Muscle layer of duodenum (tissue), 2 donors: ENCODE measurements around the gene GARNL3.

Experiments used
- H3K27ac ChIP-seq: one replicate; pipeline ENCODE4 v1.7.0; 2013; ENCODE audit warnings: mild to moderate bottlenecking, low read length
- H3K27me3 ChIP-seq: one replicate; pipeline ENCODE4 v1.7.0; 2013; ENCODE audit warnings: low read depth, mild to moderate bottlenecking, control low read depth, low read length
- H3K36me3 ChIP-seq, 2 donors: one replicate each; pipeline ENCODE4 v1.7.0; 2013; ENCODE audit warnings: low read length in 2 of 2, control low read depth in 1 of 2, mild to moderate bottlenecking in 1 of 2; ENCODE audit not compliant: insufficient read depth in 2 of 2, control insufficient read depth in 1 of 2
- H3K4me1 ChIP-seq, 2 donors: one replicate each; pipeline ENCODE4 v1.7.0; 2013; ENCODE audit warnings: low read length in 2 of 2, mild to moderate bottlenecking in 2 of 2, control low read depth in 1 of 2, moderate library complexity in 1 of 2; ENCODE audit not compliant: insufficient read depth in 2 of 2, control insufficient read depth in 1 of 2
- H3K4me3 ChIP-seq, 2 donors: one replicate each; pipeline ENCODE4 v1.7.0; 2013; ENCODE audit warnings: low read length in 2 of 2, low read depth in 1 of 2, mild to moderate bottlenecking in 1 of 2
- H3K9me3 ChIP-seq, 2 donors: one replicate each; pipeline ENCODE4 v1.7.0; 2013; ENCODE audit warnings: low read length in 2 of 2, control low read depth in 1 of 2, mild to moderate bottlenecking in 1 of 2; ENCODE audit not compliant: control insufficient read depth in 1 of 2
- donor health status: healthy.

Gene GARNL3

DNA sequence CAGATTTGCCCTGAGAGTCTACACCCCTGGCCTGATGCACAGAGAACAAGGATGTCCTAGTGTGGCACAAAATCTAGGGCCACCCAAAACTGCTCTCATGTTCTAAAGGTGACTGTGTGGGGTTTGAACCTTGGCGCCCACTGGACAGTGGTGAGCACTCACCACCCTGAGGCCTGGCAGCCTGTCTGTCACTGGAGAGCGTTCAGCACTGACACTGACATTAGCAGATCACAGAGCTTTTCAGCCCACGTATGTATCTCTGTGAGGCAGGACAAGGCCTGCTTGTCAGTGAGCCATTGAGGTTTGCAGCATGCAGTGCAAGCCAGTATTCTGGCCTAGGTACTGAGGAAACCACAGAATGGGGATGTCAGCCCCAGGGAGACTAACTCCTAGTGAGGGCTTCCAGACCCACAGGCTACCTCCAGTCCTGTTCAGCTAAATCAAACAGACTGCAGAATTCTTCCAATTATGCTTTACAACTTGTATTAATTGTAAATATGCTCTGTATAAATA lies 93.5 kb downstream of the GARNL3 start:
- no peaks in the 10 kb centered on the region for H3K27me3 ChIP-seq
- no peak overlapping the region for H3K4me3 ChIP-seq
- H3K27ac ChIP-seq = no peak overlapping the region
- H3K4me1 ChIP-seq = no peaks in the 10 kb centered on the region
- H3K36me3 ChIP-seq = peaks cover 8 to 36% of the 10 kb centered on the region in 2 donors
- no peaks in the 10 kb centered on the region for H3K9me3 ChIP-seq

DNA sequence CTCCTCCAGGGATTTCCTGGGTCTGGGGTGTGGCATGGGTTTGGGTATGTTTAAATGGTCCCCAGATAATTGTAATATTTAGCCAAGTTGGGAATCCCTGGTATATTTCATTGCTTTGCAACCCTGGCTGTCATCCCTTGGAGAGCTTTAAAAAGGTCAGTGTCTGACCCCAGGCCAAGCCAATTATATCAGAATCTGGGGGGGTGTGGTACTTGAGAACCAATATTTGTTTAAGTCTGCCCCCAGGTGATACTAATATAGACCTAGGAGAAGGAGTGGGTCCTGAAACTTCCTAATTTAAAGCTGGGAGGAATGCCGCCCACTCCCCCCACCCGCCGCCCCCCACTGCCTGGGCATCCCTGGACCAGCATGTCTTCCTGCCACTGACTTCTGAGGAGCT lies 94.2 kb downstream of the GARNL3 start:
- no peaks in the 10 kb centered on the region for H3K9me3 ChIP-seq
- no peak overlapping the region for H3K4me3 ChIP-seq
- peaks cover 8 to 36% of the 10 kb centered on the region in 2 donors for H3K36me3 ChIP-seq
- no peaks in the 10 kb centered on the region for H3K4me1 ChIP-seq
- H3K27ac ChIP-seq = no peak overlapping the region
- H3K27me3 ChIP-seq = no peaks in the 10 kb centered on the region

DNA sequence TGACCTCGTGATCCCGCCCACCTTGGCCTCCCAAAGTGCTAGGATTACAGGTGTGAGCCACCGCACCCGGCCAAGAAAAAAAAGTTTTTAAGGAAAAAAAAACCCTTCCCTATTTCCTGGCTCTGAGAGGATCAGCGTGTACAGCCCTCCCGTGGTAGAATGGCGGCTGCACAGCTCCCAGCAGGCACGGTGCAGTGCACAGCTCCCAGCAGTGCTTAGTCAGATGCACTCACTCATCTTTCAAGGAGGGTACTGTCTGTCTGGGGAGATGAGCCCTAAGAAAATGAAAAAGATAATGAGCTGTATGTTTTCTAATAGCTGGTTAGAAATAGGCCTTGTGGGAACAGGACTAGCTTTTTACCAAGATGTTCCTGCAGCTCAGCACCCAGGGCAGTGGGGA lies 95.7 kb downstream of the GARNL3 start:
- Histone ChIP-seq H3K4me1 (no peaks in the 10 kb centered on the region), H3K4me3 (no peak overlapping the region), H3K27me3 (no peaks in the 10 kb centered on the region), H3K36me3 (peaks cover 7 to 29% of the 10 kb centered on the region in 2 donors), H3K9me3 (no peaks in the 10 kb centered on the region), H3K27ac (no peak overlapping the region)

DNA sequence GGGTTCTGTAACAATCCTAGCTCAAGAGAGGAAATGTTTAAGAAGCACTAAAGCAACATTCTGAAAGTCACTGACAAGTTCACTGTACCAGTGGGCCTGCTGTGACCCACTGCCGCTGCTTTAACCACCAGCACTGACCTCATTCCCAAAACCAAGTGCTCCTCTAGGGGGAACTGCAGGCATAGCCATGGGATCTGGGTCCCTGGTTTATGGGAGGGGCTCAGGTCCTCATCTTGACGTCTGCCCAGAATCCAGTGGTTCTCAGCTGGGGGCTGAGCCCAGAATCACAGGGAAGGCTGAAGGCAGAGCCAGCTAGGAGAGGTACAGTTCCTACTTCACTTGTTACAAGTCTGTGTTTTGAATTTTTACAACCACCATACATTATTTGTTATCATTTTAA lies 96.3 kb downstream of the GARNL3 start:
- no peak overlapping the region for H3K27ac ChIP-seq

DNA sequence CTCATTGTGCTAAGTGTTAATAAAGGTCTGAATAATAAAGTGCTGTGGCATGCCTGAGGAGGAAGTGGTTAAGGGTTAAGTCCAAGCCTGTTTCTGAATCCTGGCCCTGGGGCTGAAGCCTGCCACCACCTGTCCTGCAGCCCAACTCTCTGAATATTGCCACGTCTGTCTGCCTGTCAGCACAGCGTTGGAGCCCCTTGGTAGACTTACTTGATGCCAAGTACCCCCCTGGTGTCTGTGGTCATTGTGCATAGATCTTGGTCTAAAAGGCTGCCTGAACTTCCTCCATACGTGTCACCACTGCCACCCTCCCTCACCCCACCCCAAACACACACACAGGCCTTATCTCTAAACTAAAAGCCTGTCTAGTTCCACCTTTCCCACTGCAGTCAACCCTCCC lies 97.0 kb downstream of the GARNL3 start:
- Histone ChIP-seq H3K9me3 (no peaks in the 10 kb centered on the region), H3K27ac (no peak overlapping the region), H3K4me3 (no peak overlapping the region), H3K36me3 (peaks cover 4 to 16% of the 10 kb centered on the region in 2 donors), H3K27me3 (no peaks in the 10 kb centered on the region), H3K4me1 (no peaks in the 10 kb centered on the region)

More for the DNA sequence above, 96.3 kb downstream of the GARNL3 start:
- Histone ChIP-seq H3K27me3 (no peaks in the 10 kb centered on the region), H3K9me3 (no peaks in the 10 kb centered on the region), H3K4me3 (no peak overlapping the region), H3K4me1 (no peaks in the 10 kb centered on the region), H3K36me3 (peaks cover 4 to 24% of the 10 kb centered on the region in 2 donors)

DNA sequence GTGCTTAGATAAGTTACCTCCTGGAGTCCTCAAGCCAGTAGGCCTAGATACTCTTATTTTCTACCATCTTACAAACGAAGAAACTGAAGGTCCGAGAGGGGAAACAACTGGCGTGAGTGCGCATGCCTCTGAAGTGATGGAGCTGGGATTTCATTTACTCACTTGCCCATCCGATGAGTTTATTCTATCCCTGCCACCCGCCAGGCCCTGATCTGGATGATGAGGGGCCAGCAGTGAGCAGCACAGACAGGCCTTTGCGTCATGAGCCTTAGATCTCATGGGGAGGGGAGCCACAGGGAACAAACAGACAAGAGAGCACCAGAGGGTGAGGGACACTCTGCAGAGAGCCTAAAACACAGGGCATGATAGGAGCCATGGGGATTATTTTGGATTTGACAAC lies 98.3 kb downstream of the GARNL3 start:
- no peak overlapping the region for H3K4me3 ChIP-seq
- H3K27ac ChIP-seq = no peak overlapping the region
- no peaks in the 10 kb centered on the region for H3K9me3 ChIP-seq
- H3K4me1 ChIP-seq = no peaks in the 10 kb centered on the region
- no peaks in the 10 kb centered on the region for H3K27me3 ChIP-seq
- peaks cover 3 to 8% of the 10 kb centered on the region in 2 donors for H3K36me3 ChIP-seq

DNA sequence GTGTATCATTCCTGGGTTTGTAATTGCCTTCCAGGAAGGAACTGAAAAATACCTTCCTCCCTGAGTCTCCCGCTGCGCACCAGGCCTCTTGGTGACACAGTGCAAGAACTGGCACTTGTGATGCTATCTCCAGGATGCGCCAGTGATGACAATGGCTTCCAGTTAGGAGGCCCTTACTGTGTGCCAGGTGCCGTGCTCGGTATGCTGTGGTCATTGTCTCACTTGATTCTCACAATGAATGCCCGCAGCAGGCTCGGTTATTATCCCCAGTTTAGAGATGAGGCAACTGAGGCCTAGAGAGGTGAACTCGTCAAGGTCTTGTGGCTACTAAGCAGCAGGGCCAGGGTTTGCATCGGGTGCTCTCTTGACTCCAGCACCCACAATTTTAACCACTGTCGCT lies 100.9 kb downstream of the GARNL3 start:
- no peak overlapping the region for H3K4me3 ChIP-seq
- no peaks in the 10 kb centered on the region for H3K4me1 ChIP-seq
- no peaks in the 10 kb centered on the region for H3K9me3 ChIP-seq
- H3K27me3 ChIP-seq = no peaks in the 10 kb centered on the region
- H3K36me3 ChIP-seq = peaks cover 0 to 9% of the 10 kb centered on the region in 2 donors
- no peak overlapping the region for H3K27ac ChIP-seq

DNA sequence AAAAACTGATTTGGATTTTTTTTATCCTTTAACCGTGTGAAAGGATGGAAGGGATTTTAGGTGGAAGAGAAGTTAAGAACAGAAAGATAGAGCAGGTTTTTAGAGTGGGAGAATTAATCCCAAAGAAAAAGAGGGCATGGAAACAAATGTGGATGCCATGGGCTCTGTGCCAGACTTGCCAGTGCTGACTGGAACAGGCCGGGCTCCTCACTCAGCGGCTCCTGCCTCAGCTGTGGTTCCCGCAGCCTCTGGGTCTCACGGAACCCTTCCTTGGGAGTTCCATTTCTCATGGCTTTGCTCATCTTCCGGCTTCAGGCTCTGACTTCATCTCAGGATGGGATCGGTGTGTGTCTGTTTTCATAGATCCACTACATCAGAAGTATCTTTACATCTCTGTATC lies 102.0 kb downstream of the GARNL3 start:
- Histone ChIP-seq H3K27ac (no peak overlapping the region), H3K36me3 (peaks cover 0 to 11% of the 10 kb centered on the region in 2 donors), H3K4me1 (no peaks in the 10 kb centered on the region), H3K4me3 (no peak overlapping the region), H3K27me3 (no peaks in the 10 kb centered on the region), H3K9me3 (no peaks in the 10 kb centered on the region)

DNA sequence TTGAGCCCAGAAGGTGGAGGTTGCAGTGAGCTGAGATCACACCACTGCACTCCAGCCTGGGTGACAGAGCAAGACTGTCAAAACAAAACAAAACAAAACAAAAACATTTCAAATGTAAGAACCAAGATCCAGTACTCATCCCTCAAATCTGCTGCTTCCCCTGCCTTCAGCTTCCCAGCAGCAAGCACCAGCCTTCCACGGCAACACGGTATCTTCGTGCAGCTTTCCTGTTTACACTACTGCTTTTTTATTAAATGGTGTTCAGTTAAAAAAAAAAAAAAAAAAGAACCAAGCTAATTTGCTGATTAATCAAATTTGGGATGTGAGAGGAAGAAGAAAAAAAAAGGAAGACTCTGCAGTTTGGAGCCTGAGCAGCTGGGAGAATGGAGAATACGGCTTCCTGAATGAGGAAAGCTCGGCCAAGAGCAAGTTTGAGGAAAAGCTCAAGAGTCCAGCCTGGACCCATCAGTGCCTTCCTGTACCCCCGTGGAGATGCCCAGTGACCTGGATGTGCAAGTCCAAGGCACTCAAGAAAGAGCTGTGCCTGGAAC lies 104.4 kb downstream of the GARNL3 start:
- no peak overlapping the region for H3K27ac ChIP-seq
- no peaks in the 10 kb centered on the region for H3K27me3 ChIP-seq
- no peaks in the 10 kb centered on the region for H3K9me3 ChIP-seq
- H3K36me3 ChIP-seq = peaks cover 0 to 11% of the 10 kb centered on the region in 2 donors
- H3K4me3 ChIP-seq = no peak overlapping the region
- H3K4me1 ChIP-seq = no peaks in the 10 kb centered on the region

DNA sequence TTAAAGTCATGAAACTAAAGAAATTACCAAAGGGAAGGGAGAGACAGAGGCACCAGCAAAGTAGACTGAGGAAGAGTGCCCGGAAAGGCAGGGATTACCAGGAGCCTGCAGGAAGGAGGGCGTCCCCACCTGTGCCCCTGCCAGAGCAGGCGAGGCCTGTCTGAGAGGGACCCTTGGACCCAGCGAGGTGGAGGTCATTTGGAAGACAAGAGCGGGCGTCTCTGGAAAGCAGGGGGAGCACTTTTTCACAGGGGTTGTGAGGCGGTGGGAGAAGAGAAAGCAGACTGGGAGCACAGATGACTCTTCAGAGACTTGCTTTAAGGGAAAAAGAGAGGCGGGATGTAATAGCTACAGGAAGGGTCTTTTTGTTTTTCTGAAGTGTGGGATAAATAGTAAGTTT lies 104.9 kb downstream of the GARNL3 start:
- Histone ChIP-seq H3K4me3 (no peak overlapping the region), H3K4me1 (no peaks in the 10 kb centered on the region), H3K36me3 (peaks cover 0 to 11% of the 10 kb centered on the region in 2 donors), H3K27ac (no peak overlapping the region), H3K27me3 (no peaks in the 10 kb centered on the region), H3K9me3 (no peaks in the 10 kb centered on the region)

DNA sequence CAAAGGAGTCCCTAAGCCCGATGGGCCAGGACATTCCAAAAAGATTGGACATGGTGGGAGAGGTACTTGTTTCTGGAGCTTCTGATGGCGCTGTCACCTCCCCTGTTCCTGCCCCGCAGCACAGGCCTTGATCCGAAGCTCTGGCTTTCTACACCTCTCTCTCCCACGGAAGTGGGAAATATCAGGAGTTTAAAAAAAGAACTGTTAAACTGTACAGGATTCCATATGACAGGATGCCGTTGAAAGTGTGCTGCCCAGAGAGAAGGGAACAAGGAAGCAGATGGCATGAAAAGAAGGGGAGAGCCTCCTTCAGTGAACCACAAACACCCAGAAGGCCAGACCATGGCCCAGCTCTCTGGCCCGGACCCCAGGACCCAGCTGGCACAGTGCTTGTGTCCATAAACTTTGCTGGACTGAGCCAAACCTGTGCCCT lies 105.6 kb downstream of the GARNL3 start:
- Histone ChIP-seq H3K27me3 (no peaks in the 10 kb centered on the region), H3K36me3 (peaks cover 0 to 11% of the 10 kb centered on the region in 2 donors), H3K4me3 (no peak overlapping the region), H3K27ac (no peak overlapping the region), H3K4me1 (no peaks in the 10 kb centered on the region), H3K9me3 (no peaks in the 10 kb centered on the region)
